IPS-20b (cell line): ENCODE measurements around the gene DAB1.

Experiments used
- H3K27ac ChIP-seq: one replicate; pipeline ENCODE4 v1.5.1; 2013; ENCODE audit warnings: low read length
- H3K27me3 ChIP-seq: 2 replicates; pipeline ENCODE4 v1.6.1; 2013; ENCODE audit warnings: mild to moderate bottlenecking, low read length, inconsistent platforms; ENCODE audit not compliant: insufficient read depth
- H3K36me3 ChIP-seq: 2 replicates; pipeline ENCODE4 v1.6.1; 2013; ENCODE audit warnings: low read depth, mild to moderate bottlenecking, inconsistent platforms, low read length, moderate library complexity; ENCODE audit not compliant: insufficient read depth
- H3K4me1 ChIP-seq: 2 replicates; pipeline ENCODE4 v1.6.1; 2013; ENCODE audit warnings: mild to moderate bottlenecking, control low read depth, inconsistent platforms, low read length, moderate library complexity; ENCODE audit not compliant: insufficient read depth
- H3K4me3 ChIP-seq: 2 replicates; pipeline ENCODE4 v1.5.1; 2013; ENCODE audit warnings: mild to moderate bottlenecking, low read length, inconsistent platforms
- H3K9ac ChIP-seq: 2 replicates; pipeline ENCODE4 v1.6.1; 2013; ENCODE audit warnings: low read depth, mild to moderate bottlenecking, inconsistent platforms, low read length, moderate library complexity
- H3K9me3 ChIP-seq: 2 replicates; pipeline ENCODE4 v1.6.1; 2013; ENCODE audit warnings: mild to moderate bottlenecking, low read depth, low read length, inconsistent platforms; ENCODE audit not compliant: insufficient read depth

The DAB1 gene

GRCh38 chr1:57210881-57211280 is 213.0 kb downstream of the DAB1 start:
- no peak overlapping the region for H3K9ac ChIP-seq
- no peak overlapping the region for H3K27ac ChIP-seq
- peaks cover 16% of the 10 kb centered on the region; the same call in 1 of the 2 replicates for H3K4me1 ChIP-seq
- H3K9me3 ChIP-seq: no peaks in the 10 kb centered on the region
- no peaks in the 10 kb centered on the region for H3K36me3 ChIP-seq
- H3K4me3 ChIP-seq: no peak overlapping the region
- peaks cover 17% of the 10 kb centered on the region; the same call in 1 of the 2 replicates for H3K27me3 ChIP-seq

- Histone ChIP-seq H3K36me3 (no peaks in the 10 kb centered on the region), H3K9ac (no peak overlapping the region), H3K4me1 (peaks cover 20% of the 10 kb centered on the region; the same call in 1 of the 2 replicates), H3K27ac (no peak overlapping the region), H3K9me3 (no peaks in the 10 kb centered on the region), H3K4me3 (no peak overlapping the region), H3K27me3 (peaks cover 31% of the 10 kb centered on the region; the same call in 1 of the 2 replicates)
Measured at GRCh38 chr1:57209495-57209894, 214.4 kb downstream of the DAB1 start.

GRCh38 chr1:57208741-57209302 is 215.0 kb downstream of the DAB1 start:
- no peaks in the 10 kb centered on the region for H3K36me3 ChIP-seq
- H3K9ac ChIP-seq: no peak overlapping the region
- H3K27ac ChIP-seq: no peak overlapping the region
- H3K27me3 ChIP-seq: peaks cover 38% of the 10 kb centered on the region; the same call in 1 of the 2 replicates
- H3K4me3 ChIP-seq: no peak overlapping the region
- peaks cover 22% of the 10 kb centered on the region; the same call in 1 of the 2 replicates for H3K4me1 ChIP-seq
- no peaks in the 10 kb centered on the region for H3K9me3 ChIP-seq

GRCh38 chr1:57206038-57206437 is 217.8 kb downstream of the DAB1 start:
- no peaks in the 10 kb centered on the region for H3K36me3 ChIP-seq
- H3K4me1 ChIP-seq: peaks cover 36% of the 10 kb centered on the region; the same call in 1 of the 2 replicates
- H3K9me3 ChIP-seq: no peaks in the 10 kb centered on the region
- H3K4me3 ChIP-seq: no peak overlapping the region
- no peak overlapping the region for H3K27ac ChIP-seq
- no peak overlapping the region for H3K9ac ChIP-seq
- peaks cover 63% of the 10 kb centered on the region for H3K27me3 ChIP-seq

GRCh38 chr1:57204942-57205787 is 218.7 kb downstream of the DAB1 start:
- Histone ChIP-seq H3K9ac (no peak overlapping the region), H3K4me1 (peaks cover 36% of the 10 kb centered on the region; the same call in 1 of the 2 replicates), H3K27ac (no peak overlapping the region), H3K27me3 (peaks cover 71% of the 10 kb centered on the region), H3K4me3 (peak overlapping the region; percentile 37), H3K36me3 (no peaks in the 10 kb centered on the region), H3K9me3 (no peaks in the 10 kb centered on the region)

GRCh38 chr1:57204091-57204490 is 219.8 kb downstream of the DAB1 start:
- peaks cover 78% of the 10 kb centered on the region for H3K27me3 ChIP-seq
- peaks cover 39% of the 10 kb centered on the region; the same call in 1 of the 2 replicates for H3K4me1 ChIP-seq
- no peaks in the 10 kb centered on the region for H3K9me3 ChIP-seq

DNA sequence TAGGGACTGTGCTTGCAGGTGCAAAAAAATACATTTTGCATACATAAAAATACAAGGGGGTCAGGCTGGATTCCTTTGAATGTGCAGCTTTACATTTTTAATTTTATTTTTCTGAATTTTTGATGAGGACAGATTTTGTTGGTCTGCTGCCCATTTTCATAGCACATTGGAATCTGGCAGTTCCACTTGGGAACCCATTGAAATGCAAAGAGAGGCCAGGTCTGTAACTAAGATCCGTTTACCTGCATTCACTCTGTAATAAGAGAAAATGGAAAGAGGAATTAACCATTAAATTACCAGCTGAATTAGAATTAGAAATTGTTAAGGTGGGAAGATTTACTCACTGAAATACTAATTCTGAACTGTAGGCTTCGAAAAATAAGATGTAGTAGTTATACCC is 221.6 kb downstream of the DAB1 start:
- no peak overlapping the region for H3K9ac ChIP-seq
- peaks cover 39% of the 10 kb centered on the region; the same call in 1 of the 2 replicates for H3K4me1 ChIP-seq
- H3K9me3 ChIP-seq: no peaks in the 10 kb centered on the region
- H3K27me3 ChIP-seq: peaks cover 72% of the 10 kb centered on the region
- no peaks in the 10 kb centered on the region for H3K36me3 ChIP-seq
- no peak overlapping the region for H3K27ac ChIP-seq
- no peak overlapping the region for H3K4me3 ChIP-seq

More at GRCh38 chr1:57204091-57204490, 219.8 kb downstream of the DAB1 start:
- H3K9ac ChIP-seq: no peak overlapping the region
- H3K36me3 ChIP-seq: no peaks in the 10 kb centered on the region
- no peak overlapping the region for H3K4me3 ChIP-seq
- no peak overlapping the region for H3K27ac ChIP-seq

GRCh38 chr1:57198912-57199311 is 224.9 kb downstream of the DAB1 start:
- no peak overlapping the region for H3K27ac ChIP-seq
- no peaks in the 10 kb centered on the region for H3K9me3 ChIP-seq

DNA sequence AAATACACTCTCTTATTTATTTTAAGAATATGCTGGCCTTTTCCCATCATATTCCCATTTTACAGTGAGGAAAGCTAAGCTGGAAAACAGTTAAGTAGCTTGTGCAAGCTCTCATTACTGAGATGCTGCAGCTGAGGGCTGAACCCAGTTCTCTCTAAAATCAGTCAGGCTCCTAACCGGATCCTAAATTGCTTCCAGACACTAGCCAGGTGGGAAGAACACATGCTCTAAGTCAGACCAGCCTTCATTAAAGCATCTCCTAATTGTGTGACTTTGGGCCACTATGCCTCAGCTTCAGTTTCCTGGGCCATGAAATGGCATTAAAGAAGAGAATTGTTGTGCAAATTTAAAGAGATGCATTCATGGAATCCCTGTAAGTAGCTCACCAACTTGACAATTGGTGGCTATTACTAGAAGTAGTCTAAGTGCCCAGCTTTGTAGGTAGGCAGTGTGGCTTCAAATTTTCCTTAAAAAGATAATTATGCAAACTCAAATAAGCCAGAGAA is 228.4 kb downstream of the DAB1 start:
- Histone ChIP-seq H3K27me3 (peaks cover 10% of the 10 kb centered on the region; the same call in 1 of the 2 replicates), H3K4me1 (peaks cover 14% of the 10 kb centered on the region; the same call in 1 of the 2 replicates), H3K27ac (no peak overlapping the region), H3K36me3 (no peaks in the 10 kb centered on the region), H3K4me3 (no peak overlapping the region), H3K9me3 (no peaks in the 10 kb centered on the region), H3K9ac (no peak overlapping the region)

More at GRCh38 chr1:57198912-57199311, 224.9 kb downstream of the DAB1 start:
- Histone ChIP-seq H3K36me3 (no peaks in the 10 kb centered on the region), H3K9ac (no peak overlapping the region), H3K4me3 (no peak overlapping the region), H3K27me3 (peaks cover 41% of the 10 kb centered on the region), H3K4me1 (peaks cover 28% of the 10 kb centered on the region; the same call in 1 of the 2 replicates)

DNA sequence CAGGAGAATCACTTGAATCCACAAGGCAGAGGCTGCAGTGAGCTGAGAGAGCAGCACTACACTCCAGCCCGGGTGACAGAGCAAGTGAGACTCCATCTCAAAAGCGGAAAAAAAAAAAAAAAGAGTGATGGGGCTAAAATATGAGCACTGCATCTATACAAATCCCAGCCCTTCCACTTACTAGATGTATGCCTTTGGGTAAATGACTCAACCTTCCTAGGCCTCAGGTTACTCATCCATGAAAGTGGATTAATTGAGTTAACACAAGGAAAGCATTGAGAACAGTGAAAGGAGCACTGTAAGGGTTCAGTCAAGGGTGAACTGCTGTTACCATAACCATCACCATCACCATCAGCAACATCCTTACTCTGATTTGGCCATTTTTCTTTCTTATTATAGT is 231.6 kb downstream of the DAB1 start:
- no peaks in the 10 kb centered on the region for H3K36me3 ChIP-seq
- H3K4me3 ChIP-seq: no peak overlapping the region
- H3K9me3 ChIP-seq: no peaks in the 10 kb centered on the region
- no peaks in the 10 kb centered on the region for H3K27me3 ChIP-seq
- H3K9ac ChIP-seq: no peak overlapping the region
- H3K27ac ChIP-seq: no peak overlapping the region
- H3K4me1 ChIP-seq: peaks cover 12% of the 10 kb centered on the region; the same call in 1 of the 2 replicates

DNA sequence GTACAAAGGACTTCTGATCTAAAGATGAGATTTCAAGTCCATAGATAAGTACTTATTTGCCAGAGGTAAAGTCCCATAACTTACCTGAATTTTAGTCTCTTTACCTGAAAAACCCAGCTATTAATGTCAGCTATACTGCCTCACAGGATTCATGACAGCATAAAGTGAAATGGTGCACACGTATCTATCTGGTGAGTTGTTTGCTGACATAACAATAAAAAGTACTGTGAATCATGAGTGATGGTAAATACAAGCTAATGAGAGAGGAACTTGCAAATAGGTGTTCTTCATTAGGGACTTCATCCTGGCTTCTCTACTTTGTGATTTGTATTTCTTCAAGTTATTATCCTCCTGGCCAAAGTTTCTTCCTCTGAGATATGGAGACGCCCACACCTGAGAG is 233.0 kb downstream of the DAB1 start:
- H3K27me3 ChIP-seq: no peaks in the 10 kb centered on the region
- no peak overlapping the region for H3K9ac ChIP-seq
- no peak overlapping the region for H3K27ac ChIP-seq
- H3K36me3 ChIP-seq: no peaks in the 10 kb centered on the region
- no peaks in the 10 kb centered on the region for H3K9me3 ChIP-seq
- H3K4me3 ChIP-seq: no peak overlapping the region
- peaks cover 11% of the 10 kb centered on the region; the same call in 1 of the 2 replicates for H3K4me1 ChIP-seq
